Activated CD8-positive, alpha-beta T cell treated with anti-CD3 and anti-CD28 coated beads for 36 hours (primary cell): Measurements from ENCODE around the gene OR5H1. TPM values are rescaled to one million over a fixed set of nuclear protein-coding genes. Genes with fewer than 3 reads are reported as not detected.
"Not testable (repeated sequence)": the region's sequence is repeated elsewhere in the genome, so short reads cannot be mapped to it uniquely, and the experiment has no call there.

Experiments
- ATAC-seq: fragments of 200-7000 bp; cut with Tn5 transposase; one replicate; pipeline ENCODE4 v1.10.0; 2021; ENCODE audit warnings: mild to moderate bottlenecking, moderate library complexity
- CTCF ChIA-PET: fragments of 350-600 bp; sonication (Branson Sonifier 250); formaldehyde crosslinking; loops from one replicate; lab custom pipeline; 2021; ENCODE audit warnings: antibody characterized with exemption; lab: Charles Lee
- POLR2A ChIA-PET: fragments of 350-600 bp; sonication (Branson Sonifier 250); formaldehyde crosslinking; loops from one replicate; lab custom pipeline; 2021; ENCODE audit warnings: antibody characterized with exemption; lab: Charles Lee
- DNase-seq: peaks from one replicate; pipeline ENCODE4 v3.0.0-alpha.2; 2020
- H3K27ac Mint-ChIP-seq: one replicate; pipeline ENCODE4 v1.8.0; 2021; ENCODE audit warnings: mild to moderate bottlenecking, mixed read lengths
- H3K27me3 Mint-ChIP-seq: one replicate; pipeline ENCODE4 v1.8.0; 2021; ENCODE audit warnings: mixed read lengths
- H3K36me3 Mint-ChIP-seq: one replicate; pipeline ENCODE4 v1.8.0; 2021; ENCODE audit warnings: low read depth, mixed read lengths
- H3K4me1 Mint-ChIP-seq: one replicate; pipeline ENCODE4 v1.8.0; 2021; ENCODE audit warnings: low read depth, mixed read lengths
- H3K4me3 Mint-ChIP-seq: one replicate; pipeline ENCODE4 v1.8.0; 2021; ENCODE audit warnings: mild to moderate bottlenecking, moderate library complexity, mixed read lengths
- H3K9me3 Mint-ChIP-seq: one replicate; pipeline ENCODE4 v1.8.0; 2021; ENCODE audit warnings: mixed read lengths
- CTCF ChIP-seq: fragments of 200-600 bp; IDR thresholded peaks from one replicate; pipeline ENCODE4 v1.8.0; 2022; ENCODE audit warnings: antibody characterized with exemption, mild to moderate bottlenecking
- intact Hi-C: fragments of 100-400 bp; cut with micrococcal nuclease; formaldehyde crosslinking; loops from one replicate; pipeline ENCODE4 v1.10.0; 2022
- total RNA-seq, 2 experiments: library from RNA; stranded (reverse); gene quantifications; one replicate each; pipeline ENCODE4 v1.2.3, GENCODE V29; 2021

OR5H1 gene
- total RNA-seq, 2 experiments from 2014 or later, result not detected

DNA sequence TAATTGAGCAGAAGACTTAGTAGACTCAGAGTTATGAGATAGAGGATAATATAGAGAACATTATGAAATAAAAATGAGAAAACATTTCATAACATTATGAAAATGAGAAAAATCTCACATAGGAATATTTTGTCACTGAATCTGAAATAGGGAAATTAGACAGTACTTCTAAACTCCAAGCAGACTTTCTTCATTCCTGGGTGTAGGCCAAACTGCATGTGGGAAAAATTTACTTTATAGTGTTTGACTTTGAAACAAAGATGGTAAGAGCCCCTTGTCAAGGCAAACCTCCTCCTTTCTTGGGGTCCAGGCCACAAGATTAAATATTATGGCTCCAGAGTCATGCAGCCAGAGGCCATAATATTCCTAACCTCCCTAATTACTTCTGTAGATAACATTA is 10.0 kb downstream of the OR5H1 start:
- H3K9me3 Mint-ChIP-seq, result no peaks in the 10 kb centered on the region
- DNase-seq (no peak), ATAC-seq (no peak)
- H3K27ac Mint-ChIP-seq, result no peak overlapping the region
- H3K27me3 Mint-ChIP-seq, result no peaks in the 10 kb centered on the region
- intact Hi-C loops, result loop anchor here (1.0 kb wide), 1 partner anchor 44 kb away; no protein-coding TSS in a partner anchor
- H3K36me3 Mint-ChIP-seq, result no peaks in the 10 kb centered on the region
- no peak overlapping the region for H3K4me3 Mint-ChIP-seq
- TF ChIP-seq CTCF, result no peak
- POLR2A ChIA-PET, result no interaction called here
- H3K4me1 Mint-ChIP-seq, result no peaks in the 10 kb centered on the region
- CTCF ChIA-PET, result no interaction called here

DNA sequence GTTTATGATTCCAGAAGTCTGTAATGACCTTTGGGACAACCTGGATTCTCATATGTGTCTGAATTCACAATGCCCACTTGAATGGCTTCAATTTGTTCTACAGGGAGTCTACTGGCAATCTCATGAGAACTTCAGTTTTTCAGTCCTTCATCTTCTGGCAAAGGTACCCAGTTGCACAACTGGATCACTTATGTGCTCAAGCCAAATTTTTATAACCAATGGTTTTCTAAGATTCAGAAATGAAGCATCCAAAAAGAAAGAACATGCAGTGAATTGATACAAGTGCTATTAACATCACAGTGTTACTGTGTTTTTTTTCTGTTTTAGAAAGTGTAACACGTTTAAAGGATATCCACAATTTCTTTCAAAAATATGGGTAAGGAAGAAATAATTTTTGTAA is 16.7 kb downstream of the OR5H1 start, which contains the start of gene OR5H14:
Gene OR5H14 (plus strand): TSS at position 301 of the 400 bp plus-strand sequence. CDS start 1,907 bp downstream, outside the sequence.
- H3K27ac Mint-ChIP-seq, result no peak within 1 kb of the TSS
- no peaks in the 10 kb centered on the region for H3K36me3 Mint-ChIP-seq
- ChIA-PET CTCF (no interaction called here), POLR2A (no interaction called here)
- no peaks in the 10 kb centered on the region for H3K4me1 Mint-ChIP-seq
- ATAC-seq (no peak), DNase-seq (no peak)
- no peak within 1 kb of the TSS for H3K4me3 Mint-ChIP-seq
- H3K9me3 Mint-ChIP-seq, result no peaks in the 10 kb centered on the region
- peaks cover 2% of the 10 kb centered on the region for H3K27me3 Mint-ChIP-seq
- no peak for TF ChIP-seq CTCF
- intact Hi-C loops, result no loop called here

- POLR2A ChIA-PET, result no interaction called here
- CTCF ChIA-PET, result no interaction called here
- no peak for ATAC-seq
Measured at GRCh38 chr3:98148751-98149150, 18.2 kb downstream of the OR5H1 start.

GRCh38 chr3:98149456-98149855 is 18.9 kb downstream of the OR5H1 start:
- intact Hi-C loops, result not testable (repeated sequence)

More at GRCh38 chr3:98148751-98149150, 18.2 kb downstream of the OR5H1 start:
- Mint-ChIP-seq H3K27ac (no peak overlapping the region), H3K4me3 (no peak overlapping the region), H3K9me3 (no peaks in the 10 kb centered on the region), H3K27me3 (peaks cover 2% of the 10 kb centered on the region), H3K36me3 (no peaks in the 10 kb centered on the region), H3K4me1 (no peaks in the 10 kb centered on the region)
- DNase-seq, result no peak
- TF ChIP-seq CTCF, result no peak
- intact Hi-C loops, result no loop called here

GRCh38 chr3:98151241-98151640 is 20.7 kb downstream of the OR5H1 start:
- no peak for ATAC-seq
- no peak for DNase-seq
- Mint-ChIP-seq H3K27me3 (peaks cover 2% of the 10 kb centered on the region), H3K27ac (no peak overlapping the region), H3K9me3 (no peaks in the 10 kb centered on the region), H3K36me3 (no peaks in the 10 kb centered on the region), H3K4me3 (no peak overlapping the region), H3K4me1 (no peaks in the 10 kb centered on the region)
- CTCF ChIA-PET, result no interaction called here
- intact Hi-C loops, result no loop called here
- POLR2A ChIA-PET, result no interaction called here
- no peak for TF ChIP-seq CTCF

More at GRCh38 chr3:98149456-98149855, 18.9 kb downstream of the OR5H1 start:
- H3K4me3 Mint-ChIP-seq, H3K27me3 Mint-ChIP-seq, H3K36me3 Mint-ChIP-seq, H3K4me1 Mint-ChIP-seq, DNase-seq, H3K27ac Mint-ChIP-seq, ATAC-seq, POLR2A ChIA-PET, H3K9me3 Mint-ChIP-seq, CTCF ChIA-PET: not testable (repeated sequence)
